H9 (cell line): ENCODE measurements around the gene CCDC70. TPM values are rescaled to one million over a fixed set of nuclear protein-coding genes. Genes with fewer than 3 reads are reported as not detected.

ENCODE experiments used
- DNase-seq: peaks from one replicate; pipeline ENCODE4 v3.0.0-alpha.2; 2017
- H2AFZ ChIP-seq: one replicate; pipeline ENCODE4 v1.6.1; 2013; ENCODE audit warnings: mild to moderate bottlenecking, low read length, control low read depth, moderate library complexity
- H2AK5ac ChIP-seq: 2 replicates; pipeline ENCODE4 v1.6.1; 2013; ENCODE audit warnings: low read length, control low read depth, mixed read lengths; ENCODE audit not compliant: insufficient read length
- H2BK120ac ChIP-seq: one replicate; pipeline ENCODE4 v1.6.1; 2013; ENCODE audit warnings: low read depth, mild to moderate bottlenecking, low read length, control low read depth, inconsistent platforms; ENCODE audit not compliant: poor library complexity, severe bottlenecking
- H2BK12ac ChIP-seq: 2 replicates; pipeline ENCODE4 v1.6.1; 2013; ENCODE audit warnings: low read length, control low read depth, mixed read lengths, low read depth; ENCODE audit not compliant: insufficient read length
- H2BK15ac ChIP-seq: 2 replicates; pipeline ENCODE4 v1.6.1; 2013; ENCODE audit warnings: low read depth, low read length, control low read depth
- H2BK20ac ChIP-seq: one replicate; pipeline ENCODE4 v1.6.1; 2013; ENCODE audit warnings: low read depth, mild to moderate bottlenecking, low read length, control low read depth, inconsistent platforms; ENCODE audit not compliant: poor library complexity, severe bottlenecking
- H2BK5ac ChIP-seq: 2 replicates; pipeline ENCODE4 v1.6.1; 2013; ENCODE audit warnings: low read length, control low read depth, mixed read lengths; ENCODE audit not compliant: insufficient read length
- H3K14ac ChIP-seq: 2 replicates; pipeline ENCODE4 v1.6.1; 2013; ENCODE audit warnings: low read length, control low read depth; ENCODE audit not compliant: insufficient read depth
- H3K18ac ChIP-seq: 2 replicates; pipeline ENCODE4 v1.6.1; 2013; ENCODE audit warnings: low read depth, mild to moderate bottlenecking, mixed read lengths, low read length, control low read depth; ENCODE audit not compliant: insufficient read length
- H3K23ac ChIP-seq: 2 replicates; pipeline ENCODE4 v1.6.1; 2013; ENCODE audit warnings: low read length, control low read depth, mixed read lengths, low read depth; ENCODE audit not compliant: insufficient read length
- H3K23me2 ChIP-seq: 2 replicates; pipeline ENCODE4 v1.6.1; 2013; ENCODE audit warnings: low read depth, mild to moderate bottlenecking, mixed read lengths, low read length, control low read depth; ENCODE audit not compliant: insufficient read length, poor library complexity, severe bottlenecking
- H3K27ac ChIP-seq: 2 replicates; pipeline ENCODE4 v1.5.1; 2013; ENCODE audit warnings: low read length, control low read depth, mixed read lengths, low read depth; ENCODE audit not compliant: insufficient read length
- H3K27me3 ChIP-seq: 2 replicates; pipeline ENCODE4 v1.6.1; 2013; ENCODE audit warnings: low read length, control low read depth, inconsistent platforms; ENCODE audit not compliant: insufficient read depth
- H3K4ac ChIP-seq: 2 replicates; pipeline ENCODE4 v1.6.1; 2013; ENCODE audit warnings: low read depth, mild to moderate bottlenecking, control low read depth, inconsistent platforms, low read length, moderate library complexity
- H3K4me1 ChIP-seq: 2 replicates; pipeline ENCODE4 v1.6.1; 2013; ENCODE audit warnings: low read length, control low read depth, inconsistent platforms; ENCODE audit not compliant: insufficient read depth
- H3K4me2 ChIP-seq: 2 replicates; pipeline ENCODE4 v1.6.1; 2013; ENCODE audit warnings: low read length, control low read depth, mixed read lengths; ENCODE audit not compliant: insufficient read length, insufficient read depth
- H3K56ac ChIP-seq: 2 replicates; pipeline ENCODE4 v1.6.1; 2013; ENCODE audit warnings: low read depth, mild to moderate bottlenecking, mixed read lengths, low read length, control low read depth; ENCODE audit not compliant: insufficient read length
- H3K79me1 ChIP-seq: 2 replicates; pipeline ENCODE4 v1.6.1; 2013; ENCODE audit warnings: low read depth, mild to moderate bottlenecking, moderate library complexity, low read length, control low read depth, inconsistent platforms; ENCODE audit not compliant: insufficient read depth, poor library complexity, severe bottlenecking
- H3K79me2 ChIP-seq: 2 replicates; pipeline ENCODE4 v1.6.1; 2013; ENCODE audit warnings: low read length, control low read depth, inconsistent platforms; ENCODE audit not compliant: insufficient read depth
- H3K9ac ChIP-seq: 2 replicates; pipeline ENCODE4 v1.6.1; 2013; ENCODE audit warnings: low read length, control low read depth, mixed read lengths; ENCODE audit not compliant: insufficient read length; ENCODE audit errors: extremely low read depth
- H3K9me3 ChIP-seq: one replicate; pipeline ENCODE4 v1.6.1; 2013; ENCODE audit warnings: low read depth, low read length, inconsistent platforms; ENCODE audit not compliant: control insufficient read depth
- H3T11ph ChIP-seq: one replicate; pipeline ENCODE4 v1.6.1; 2013; ENCODE audit warnings: mild to moderate bottlenecking, low read length, control low read depth, inconsistent platforms
- H4K20me1 ChIP-seq: one replicate; pipeline ENCODE4 v1.6.1; 2013; ENCODE audit not compliant: control insufficient read depth, insufficient read length, insufficient read depth
- H4K5ac ChIP-seq: 2 replicates; pipeline ENCODE4 v1.6.1; 2013; ENCODE audit warnings: low read depth, mild to moderate bottlenecking, mixed read lengths, low read length, control low read depth; ENCODE audit not compliant: insufficient read length
- H4K8ac ChIP-seq: replicated peaks from 2 replicates; pipeline ENCODE4 v1.6.1; 2013; ENCODE audit warnings: low read length, control low read depth, mixed read lengths, low read depth; ENCODE audit not compliant: insufficient read length
- H4K91ac ChIP-seq: 2 replicates; pipeline ENCODE4 v1.6.1; 2013; ENCODE audit warnings: low read depth, mild to moderate bottlenecking, moderate library complexity, mixed read lengths, low read length, control low read depth; ENCODE audit not compliant: insufficient read length
- H3K27ac Mint-ChIP-seq, 3 experiments: 2 replicates in 2 of 3; 3 replicates in 1 of 3; pipeline ENCODE4 v1.8.0; 2020 to 2021; ENCODE audit warnings: mixed read lengths in 3 of 3, mild to moderate bottlenecking in 1 of 3, moderate library complexity in 1 of 3
- H3K27me3 Mint-ChIP-seq: 2 replicates; pipeline ENCODE4 v1.8.0; 2021; ENCODE audit warnings: low read depth, mild to moderate bottlenecking, moderate library complexity, mixed read lengths
- H3K36me3 Mint-ChIP-seq, 3 experiments: 2 replicates in 2 of 3; 3 replicates in 1 of 3; pipeline ENCODE4 v1.8.0; 2020 to 2021; ENCODE audit warnings: low read depth in 3 of 3, mixed read lengths in 3 of 3; ENCODE audit not compliant: insufficient read depth in 1 of 3
- H3K4me1 Mint-ChIP-seq, 2 experiments: 2 replicates each; pipeline ENCODE4 v1.8.0; 2020; ENCODE audit warnings: mixed read lengths in 2 of 2
- H3K4me3 Mint-ChIP-seq, 2 experiments: 2 replicates in 1 of 2; 3 replicates in 1 of 2; pipeline ENCODE4 v1.8.0; 2020 to 2021; ENCODE audit warnings: mild to moderate bottlenecking in 2 of 2, mixed read lengths in 2 of 2, moderate library complexity in 1 of 2
- H3K9me3 Mint-ChIP-seq, 2 experiments: 2 replicates in 1 of 2; 3 replicates in 1 of 2; pipeline ENCODE4 v1.8.0; 2020; ENCODE audit warnings: mild to moderate bottlenecking in 2 of 2, mixed read lengths in 2 of 2, moderate library complexity in 1 of 2
- WGBS: extraction: QIAGEN DNeasy Blood & Tissue Kit; methylation state at CpG from one replicate; pipeline ENCODE4 v1.1.7; 2013; ENCODE audit warnings: missing lambda C conversion rate, low lambda C conversion rate, mixed read lengths; ENCODE audit not compliant: insufficient read length; ENCODE audit errors: extremely low coverage; 5-methylcytosine and 5-hydroxymethylcytosine counted together
- total RNA-seq: library from RNA; stranded (reverse); gene quantifications from 2 replicates; pipeline ENCODE4 v1.2.1, GENCODE V29; 2021
- TF ChIP-seq, protein P1 (sequence below): fragments of 200-600 bp; sonication (generic); conservative IDR thresholded peaks from 3 replicates; pipeline ENCODE4 v1.8.0; 2021; ENCODE audit warnings: antibody characterized with exemption, mild to moderate bottlenecking

Gene CCDC70
- total RNA-seq, 1 experiment from 2014 or later = not detected

- H3K27me3 Mint-ChIP-seq = no peaks in the 10 kb centered on the region; the same call in none of the 2 replicates
- Histone ChIP-seq H4K20me1 (no peaks in the 10 kb centered on the region), H3K79me1 (no peaks in the 10 kb centered on the region), H2AK5ac (no peak overlapping the region), H2BK15ac (no peak overlapping the region), H2BK5ac (no peak overlapping the region), H4K8ac (no peak overlapping the region), H4K5ac (no peak overlapping the region), H4K91ac (no peak overlapping the region), H3K27ac (no peak overlapping the region), H2AFZ (no peak overlapping the region), H3K56ac (no peak overlapping the region), H2BK20ac (no peak overlapping the region), H3K14ac (no peak overlapping the region), H3K79me2 (no peaks in the 10 kb centered on the region), H3K4me2 (no peak overlapping the region), H3T11ph (no peak overlapping the region), H3K27me3 (no peaks in the 10 kb centered on the region), H3K9ac (no peak overlapping the region), H2BK12ac (no peak overlapping the region), H3K4me1 (no peaks in the 10 kb centered on the region), H3K18ac (no peak overlapping the region), H2BK120ac (no peak overlapping the region), H3K23me2 (no peaks in the 10 kb centered on the region), H3K9me3 (no peaks in the 10 kb centered on the region), H3K4ac (no peak overlapping the region), H3K23ac (no peak overlapping the region)
- TF ChIP-seq, protein P1, sequence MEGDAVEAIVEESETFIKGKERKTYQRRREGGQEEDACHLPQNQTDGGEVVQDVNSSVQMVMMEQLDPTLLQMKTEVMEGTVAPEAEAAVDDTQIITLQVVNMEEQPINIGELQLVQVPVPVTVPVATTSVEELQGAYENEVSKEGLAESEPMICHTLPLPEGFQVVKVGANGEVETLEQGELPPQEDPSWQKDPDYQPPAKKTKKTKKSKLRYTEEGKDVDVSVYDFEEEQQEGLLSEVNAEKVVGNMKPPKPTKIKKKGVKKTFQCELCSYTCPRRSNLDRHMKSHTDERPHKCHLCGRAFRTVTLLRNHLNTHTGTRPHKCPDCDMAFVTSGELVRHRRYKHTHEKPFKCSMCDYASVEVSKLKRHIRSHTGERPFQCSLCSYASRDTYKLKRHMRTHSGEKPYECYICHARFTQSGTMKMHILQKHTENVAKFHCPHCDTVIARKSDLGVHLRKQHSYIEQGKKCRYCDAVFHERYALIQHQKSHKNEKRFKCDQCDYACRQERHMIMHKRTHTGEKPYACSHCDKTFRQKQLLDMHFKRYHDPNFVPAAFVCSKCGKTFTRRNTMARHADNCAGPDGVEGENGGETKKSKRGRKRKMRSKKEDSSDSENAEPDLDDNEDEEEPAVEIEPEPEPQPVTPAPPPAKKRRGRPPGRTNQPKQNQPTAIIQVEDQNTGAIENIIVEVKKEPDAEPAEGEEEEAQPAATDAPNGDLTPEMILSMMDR = no peak
- no peak overlapping the region for H3K27ac Mint-ChIP-seq
- H3K4me1 Mint-ChIP-seq = peaks cover 0 to 6% of the 10 kb centered on the region in 2 experiments; a peak in 1 of 4 replicates
- H3K4me3 Mint-ChIP-seq = no peak overlapping the region
- no CpG with 5 or more reads among the region's 1 CpG for WGBS
- H3K9me3 Mint-ChIP-seq = no peaks in the 10 kb centered on the region
- no peaks in the 10 kb centered on the region for H3K36me3 Mint-ChIP-seq
- DNase-seq = no peak
These were observed 19.5 kb downstream of the CCDC70 start for GRCh38 chr13:51881296-51881695.
